H1 (cell line): ENCODE results near the gene ELFN1. TPM values are rescaled to one million over a fixed set of nuclear protein-coding genes. Genes with fewer than 3 reads are reported as not detected.

Source experiments
- CTCF ChIA-PET: fragments of 300-600 bp; sonication (Branson Sonifier 250); formaldehyde crosslinking; loops from one replicate; lab custom pipeline; 2021; ENCODE audit not compliant: partially characterized antibody; lab: Charles Lee
- POLR2A ChIA-PET: fragments of 300-600 bp; sonication (Branson Sonifier 250); formaldehyde crosslinking; loops from one replicate; lab custom pipeline; 2021; ENCODE audit warnings: inconsistent platforms; ENCODE audit not compliant: partially characterized antibody; lab: Charles Lee
- DNase-seq, 2 experiments: peaks; one replicate each; pipeline versions ENCODE4 v3.0.0 to v3.0.0-alpha.2; 2010 to 2022; ENCODE audit warnings: low spot score in 2 of 2, low read depth in 1 of 2, mixed read lengths in 1 of 2
- FAIRE-seq: peaks from 2 replicates; lab custom pipeline; 2011; peaks lifted over from hg19 to GRCh38; lab: Jason Lieb, UNC
- H2AFZ ChIP-seq: 2 replicates; pipeline ENCODE4 v1.8.1; 2012; ENCODE audit warnings: low read length, inconsistent platforms
- H2AK5ac ChIP-seq: 2 replicates; pipeline ENCODE4 v1.6.1; 2013; ENCODE audit warnings: low read depth, low read length
- H2BK120ac ChIP-seq: replicated peaks from 2 replicates; pipeline ENCODE3; 2013; ENCODE audit warnings: low read depth, low read length, inconsistent platforms
- H2BK12ac ChIP-seq: 2 replicates; pipeline ENCODE4 v1.6.1; 2013; ENCODE audit warnings: low read depth, low read length
- H2BK15ac ChIP-seq: 2 replicates; pipeline ENCODE4 v1.6.1; 2013; ENCODE audit warnings: low read length
- H2BK20ac ChIP-seq: 2 replicates; pipeline ENCODE4 v1.6.1; 2013; ENCODE audit warnings: low read length
- H2BK5ac ChIP-seq: 2 replicates; pipeline ENCODE4 v1.6.1; 2013; ENCODE audit warnings: low read depth, low read length
- H3K14ac ChIP-seq: 2 replicates; pipeline ENCODE4 v1.6.1; 2013; ENCODE audit warnings: inconsistent platforms; ENCODE audit not compliant: insufficient read length
- H3K18ac ChIP-seq: 2 replicates; pipeline ENCODE4 v1.6.1; 2013; ENCODE audit warnings: low read length; ENCODE audit errors: extremely low read depth
- H3K23ac ChIP-seq: 2 replicates; pipeline ENCODE4 v1.6.1; 2013; ENCODE audit warnings: inconsistent platforms; ENCODE audit not compliant: insufficient read length
- H3K23me2 ChIP-seq: 2 replicates; pipeline ENCODE4 v1.6.1; 2013; ENCODE audit warnings: low read depth, low read length
- H3K27ac ChIP-seq: 2 replicates; pipeline ENCODE4 v1.6.1; 2011; ENCODE audit warnings: low read depth, low read length, inconsistent platforms
- H3K27me3 ChIP-seq, 4 experiments: replicated peaks in 1 of 4; 1 replicate in 1 of 4; 2 replicates in 3 of 4; pipeline versions ENCODE4 v1.6.1 to v1.8.1; 2011 to 2013; ENCODE audit warnings: low read length in 3 of 4, mild to moderate bottlenecking in 3 of 4, inconsistent platforms in 2 of 4, mixed read lengths in 2 of 4, moderate library complexity in 1 of 4; ENCODE audit not compliant: control insufficient read depth in 3 of 4, insufficient read depth in 3 of 4; ENCODE audit errors: extremely low read depth in 1 of 4
- H3K36me3 ChIP-seq, 4 experiments: 2 replicates each; pipeline versions ENCODE4 v1.6.1 to v1.8.1; 2011 to 2013; ENCODE audit warnings: mild to moderate bottlenecking in 4 of 4, low read length in 3 of 4, moderate library complexity in 2 of 4, control low read depth in 1 of 4, inconsistent platforms in 1 of 4; ENCODE audit not compliant: insufficient read depth in 4 of 4, control insufficient read depth in 2 of 4
- H3K4ac ChIP-seq: replicated peaks from 2 replicates; pipeline ENCODE3; 2013; ENCODE audit warnings: low read length, low read depth, mixed read lengths, inconsistent platforms; ENCODE audit not compliant: insufficient read length
- H3K4me1 ChIP-seq, 4 experiments: replicated peaks in 1 of 4; 1 replicate in 1 of 4; 2 replicates in 3 of 4; pipeline versions ENCODE4 v1.6.1 to v1.8.1; 2011 to 2013; ENCODE audit warnings: low read length in 3 of 4, inconsistent platforms in 2 of 4, mixed read lengths in 1 of 4; ENCODE audit not compliant: insufficient read depth in 4 of 4, control insufficient read depth in 3 of 4
- H3K4me2 ChIP-seq, 2 experiments: 2 replicates each; pipeline versions ENCODE4 v1.6.1 to v1.8.1; 2011 to 2013; ENCODE audit warnings: low read depth in 2 of 2, low read length in 2 of 2, control low read depth in 1 of 2, inconsistent platforms in 1 of 2, mild to moderate bottlenecking in 1 of 2; ENCODE audit not compliant: insufficient read depth in 1 of 2
- H3K4me3 ChIP-seq, 4 experiments: fragments of 200-600, 300-600 bp in 1 of 4; sonication (generic), shearing (Covaris generic), sonication (Bioruptor Twin) in 1 of 4; 2 replicates each; pipeline versions ENCODE4 v1.5.1 to v1.8.1; 2011 to 2016; ENCODE audit warnings: low read length in 4 of 4, low read depth in 3 of 4, control low read depth in 2 of 4, inconsistent platforms in 2 of 4, mild to moderate bottlenecking in 2 of 4, mixed read lengths in 1 of 4, moderate library complexity in 1 of 4; ENCODE audit not compliant: insufficient read depth in 2 of 4; ENCODE audit errors: extremely low read depth in 1 of 4
- H3K56ac ChIP-seq: replicated peaks from 2 replicates; pipeline ENCODE3; 2013; ENCODE audit warnings: low read depth, mild to moderate bottlenecking, mixed read lengths, low read length, inconsistent platforms; ENCODE audit not compliant: insufficient read length
- H3K79me1 ChIP-seq: 2 replicates; pipeline ENCODE4 v1.6.1; 2013; ENCODE audit warnings: low read depth, low read length, control low read depth
- H3K79me2 ChIP-seq, 2 experiments: 2 replicates each; pipeline versions ENCODE4 v1.6.1 to v1.8.1; 2012 to 2013; ENCODE audit warnings: low read length in 2 of 2, mild to moderate bottlenecking in 2 of 2, inconsistent platforms in 1 of 2; ENCODE audit not compliant: insufficient read depth in 2 of 2, control insufficient read depth in 1 of 2
- H3K9ac ChIP-seq, 4 experiments: replicated peaks in 1 of 4; 1 replicate in 1 of 4; 2 replicates in 3 of 4; pipeline versions ENCODE4 v1.6.1 to v1.8.1; 2011 to 2013; ENCODE audit warnings: low read depth in 3 of 4, low read length in 3 of 4, control low read depth in 2 of 4, mild to moderate bottlenecking in 2 of 4, moderate library complexity in 2 of 4, inconsistent platforms in 1 of 4; ENCODE audit errors: extremely low read depth in 1 of 4
- H3K9me3 ChIP-seq, 2 experiments: 2 replicates each; pipeline versions ENCODE4 v1.6.1 to v1.8.1; 2012 to 2013; ENCODE audit warnings: mild to moderate bottlenecking in 2 of 2, moderate library complexity in 2 of 2, control low read depth in 1 of 2, inconsistent platforms in 1 of 2, low read depth in 1 of 2, low read length in 1 of 2, mixed read lengths in 1 of 2; ENCODE audit not compliant: insufficient read depth in 2 of 2
- H4K20me1 ChIP-seq, 2 experiments: replicated peaks in 1 of 2; 2 replicates each; pipeline versions ENCODE3 to v1.8.1; 2011 to 2013; ENCODE audit warnings: inconsistent platforms in 2 of 2, low read length in 2 of 2, mild to moderate bottlenecking in 1 of 2; ENCODE audit not compliant: insufficient read depth in 2 of 2, control insufficient read depth in 1 of 2
- H4K5ac ChIP-seq: 2 replicates; pipeline ENCODE4 v1.6.1; 2013; ENCODE audit warnings: low read length, low read depth, mixed read lengths, inconsistent platforms; ENCODE audit not compliant: insufficient read length
- H4K8ac ChIP-seq: 2 replicates; pipeline ENCODE4 v1.8.0; 2013; ENCODE audit warnings: mild to moderate bottlenecking, moderate library complexity, low read length, inconsistent platforms; ENCODE audit not compliant: insufficient read depth; ENCODE audit errors: extremely low read depth
- H4K91ac ChIP-seq: replicated peaks from 2 replicates; pipeline ENCODE3; 2013; ENCODE audit warnings: low read length, mixed read lengths, inconsistent platforms; ENCODE audit not compliant: insufficient read length
- BRCA1 ChIP-seq: IDR thresholded peaks from 2 replicates; pipeline ENCODE4 v1.6.1; 2012; ENCODE audit warnings: low read depth, low read length, improper control_type of control experiment
- CBX8 ChIP-seq: fragments of 300-800, 300-1000 bp; sonication (generic); IDR thresholded peaks from 2 replicates; pipeline ENCODE4 v1.7.1; 2016; ENCODE audit warnings: low read depth, low read length, borderline replicate concordance
- CHD1 ChIP-seq: IDR thresholded peaks from 2 replicates; pipeline ENCODE4 v1.6.1; 2012; ENCODE audit warnings: low read depth, low read length, improper control_type of control experiment
- GTF2F1 ChIP-seq: IDR thresholded peaks from 2 replicates; pipeline ENCODE4 v1.6.1; 2012; ENCODE audit warnings: low read depth, low read length, improper control_type of control experiment, borderline replicate concordance
- POLR2AphosphoS5 ChIP-seq: IDR thresholded peaks from 2 replicates; pipeline ENCODE4 v1.6.1; 2011; ENCODE audit warnings: low read depth, low read length
- RFX5 ChIP-seq: IDR thresholded peaks from 2 replicates; pipeline ENCODE4 v1.6.1; 2011; ENCODE audit warnings: low read depth, low read length, improper control_type of control experiment, borderline replicate concordance
- RXRA ChIP-seq: IDR thresholded peaks from 2 replicates; pipeline ENCODE4 v1.6.1; 2011; ENCODE audit warnings: low read depth, mild to moderate bottlenecking, low read length, moderate library complexity; ENCODE audit not compliant: insufficient read depth
- SIRT6 ChIP-seq: IDR thresholded peaks from one replicate; pipeline ENCODE4 v1.7.1; 2012; ENCODE audit warnings: low read length, inconsistent platforms
- SP1 ChIP-seq: IDR thresholded peaks from 2 replicates; pipeline ENCODE4 v1.6.1; 2011; ENCODE audit warnings: low read depth, low read length
- TAF7 ChIP-seq: optimal IDR thresholded peaks from 2 replicates; pipeline ENCODE3; 2011; ENCODE audit warnings: low read depth, mild to moderate bottlenecking, inconsistent platforms, low read length, moderate library complexity, borderline replicate concordance
- TCF12 ChIP-seq: IDR thresholded peaks from 2 replicates; pipeline ENCODE4 v1.6.1; 2011; ENCODE audit warnings: low read depth, mild to moderate bottlenecking, low read length
- TEAD4 ChIP-seq: IDR thresholded peaks from 2 replicates; pipeline ENCODE4 v1.6.1; 2012; ENCODE audit warnings: low read depth, low read length, inconsistent platforms, mixed read lengths
- WGBS, 2 experiments: shearing (Covaris generic) in 1 of 2; methylation state at CpG; one replicate each; pipeline versions ENCODE4 v1.1.6 to v1.1.7; 2013 to 2015; ENCODE audit warnings: low lambda C conversion rate in 2 of 2, mixed read lengths in 2 of 2, inconsistent platforms in 1 of 2, low coverage in 1 of 2, missing lambda C conversion rate in 1 of 2; ENCODE audit not compliant: insufficient replicate concordance in 2 of 2, insufficient coverage in 1 of 2, insufficient read length in 1 of 2; ENCODE audit errors: extremely low coverage in 1 of 2, missing lambda C conversion rate in 1 of 2; 5-methylcytosine and 5-hydroxymethylcytosine counted together
- polyA plus RNA-seq, 7 experiments: library from polyadenylated mRNA; depleted of rRNA in 3 of 7; stranded (reverse) in 5 of 7; unstranded in 2 of 7; fragments of >200 nt in 5 of 7; fragments of 200-250 nt in 2 of 7; gene quantifications; 1 replicate in 5 of 7; 2 replicates in 1 of 7; 4 replicates in 1 of 7; pipeline versions ENCODE4 v1.2.1 to v1.2.3, GENCODE V29; 2011 to 2013; ENCODE audit warnings: missing spikeins in 2 of 7, mixed read lengths in 2 of 7
- total RNA-seq: library from RNA; stranded (reverse); fragmentation: NEBNext Ultra II Directional; extraction: Animal tissue kit (Norgen Biotek cat#: 25700); gene quantifications from 2 replicates; pipeline ENCODE4 v1.2.1, GENCODE V29; 2021
- TF ChIP-seq, protein P1 (sequence below): IDR thresholded peaks from 2 replicates; pipeline ENCODE4 v1.6.1; 2012; ENCODE audit warnings: inconsistent platforms

ELFN1 gene
- total and polyA plus RNA-seq, 2 of the 8 experiments (the other 6 are each of a cell fraction or from before 2014, with no cell fraction given) = 2.0 to 4.5 TPM

DNA sequence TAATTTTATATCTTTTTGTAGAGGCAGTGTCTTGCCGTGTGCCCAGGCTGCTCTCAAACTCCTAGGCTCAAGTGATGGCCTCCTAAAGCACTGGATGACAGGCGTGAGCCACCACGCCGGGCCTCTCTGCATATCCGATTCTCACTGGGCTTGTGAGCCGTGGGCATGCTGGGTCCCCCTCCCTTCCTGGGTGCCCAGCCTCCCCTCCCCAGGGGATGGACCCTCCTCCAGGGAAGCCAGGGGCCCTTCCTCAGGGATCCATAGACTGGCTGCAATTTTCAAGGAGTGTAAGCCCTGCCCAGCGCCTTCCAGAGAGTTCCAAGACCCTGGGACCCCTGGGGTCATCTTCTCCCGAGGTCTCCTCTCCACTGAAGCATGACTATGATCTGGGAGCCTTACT is 23.7 kb upstream of the ELFN1 start:
- Histone ChIP-seq H2BK20ac (no peak overlapping the region), H3K79me2 (no peaks in the 10 kb centered on the region), H2AFZ (no peak overlapping the region), H4K91ac (no peak overlapping the region), H4K20me1 (no peaks in the 10 kb centered on the region), H3K4me3 (no peak overlapping the region), H3K27ac (no peak overlapping the region), H3K23me2 (no peaks in the 10 kb centered on the region), H4K8ac (no peak overlapping the region), H2BK15ac (no peak overlapping the region), H3K4me1 (peaks cover 0 to 3% (median 0%) of the 10 kb centered on the region in 4 experiments; a peak in 2 of 7 replicates), H3K14ac (no peak overlapping the region), H2BK12ac (no peak overlapping the region), H3K18ac (no peak overlapping the region), H2BK5ac (no peak overlapping the region), H3K79me1 (no peaks in the 10 kb centered on the region), H3K4ac (no peak overlapping the region), H3K4me2 (no peak overlapping the region), H2BK120ac (no peak overlapping the region)
- FAIRE-seq (no peak), DNase-seq (no peak)
- POLR2A ChIA-PET = no interaction called here
- CTCF ChIA-PET = interaction anchor here (1.0 kb wide), 1 partner anchor 29 kb away, joined by 3 read pairs; no protein-coding TSS in a partner anchor
- WGBS, 2 experiments = 87% methylated on average over 7 of the region's 8 CpGs; no CpG with 5 or more reads in 1 of the 2 experiments
- no peak for TF ChIP-seq TCF12
- TF ChIP-seq CBX8 = no peak
- no peak for TF ChIP-seq CHD1
- no peak for TF ChIP-seq TEAD4
- TF ChIP-seq POLR2AphosphoS5 = no peak
- TF ChIP-seq BRCA1 = no peak
- TF ChIP-seq, protein P1, sequence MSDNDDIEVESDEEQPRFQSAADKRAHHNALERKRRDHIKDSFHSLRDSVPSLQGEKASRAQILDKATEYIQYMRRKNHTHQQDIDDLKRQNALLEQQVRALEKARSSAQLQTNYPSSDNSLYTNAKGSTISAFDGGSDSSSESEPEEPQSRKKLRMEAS = no peak
- no peak for TF ChIP-seq RXRA
- no peak for TF ChIP-seq SP1
- no peak for TF ChIP-seq TAF7
- TF ChIP-seq GTF2F1 = no peak
- TF ChIP-seq SIRT6 = no peak
- TF ChIP-seq RFX5 = no peak
- TF ChIP-seq, all 59 proteins: peak for 0
- no peaks in the 10 kb centered on the region; a peak in 1 of 7 replicates for H3K27me3 ChIP-seq
- no peaks in the 10 kb centered on the region for H3K36me3 ChIP-seq
- no peak overlapping the region for H3K56ac ChIP-seq
- H3K9ac ChIP-seq = no peak overlapping the region
- no peaks in the 10 kb centered on the region for H3K9me3 ChIP-seq
- H2AK5ac ChIP-seq = no peak overlapping the region
- H4K5ac ChIP-seq = no peak overlapping the region
- H3K23ac ChIP-seq = no peak overlapping the region
